Measurements from ENCODE around the gene LAMTOR1.

Gene LAMTOR1

DNA sequence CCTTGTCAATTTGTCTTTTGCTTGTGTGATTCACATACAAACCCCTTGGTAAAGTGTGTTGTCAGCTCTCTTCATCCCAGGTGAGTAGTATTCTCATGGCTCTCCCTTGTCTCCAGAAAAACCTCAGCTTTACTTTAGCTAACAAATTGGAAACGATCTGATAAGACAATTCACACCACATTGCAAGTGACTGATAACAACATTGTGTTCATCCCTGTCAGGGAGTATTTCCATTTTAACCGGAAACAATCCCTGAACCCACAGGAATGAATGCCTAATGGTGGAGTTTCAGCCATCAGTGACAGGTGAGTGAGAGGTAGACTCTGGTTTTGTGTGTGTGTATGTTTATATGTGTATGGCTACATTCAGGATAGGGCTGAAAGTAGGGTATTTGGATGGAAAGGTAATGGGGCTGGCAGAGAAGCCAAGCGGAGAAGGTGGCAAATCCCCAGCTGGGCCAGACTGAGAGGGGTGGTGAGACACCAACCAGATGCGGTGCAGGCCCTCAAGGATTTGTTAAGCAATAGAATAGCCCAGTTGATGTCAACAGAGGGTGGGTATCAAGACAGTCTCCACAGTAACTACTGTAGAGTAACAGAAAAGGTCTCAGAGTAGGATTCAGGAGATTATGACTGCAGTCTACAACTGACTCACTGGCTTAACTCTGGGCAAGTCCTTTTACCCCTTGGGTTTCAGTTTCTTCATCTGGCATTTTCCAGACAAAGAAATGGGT is 14.9 kb downstream of the LAMTOR1 start:
- H3K9me3 ChIP-seq (ENCODE audit: control insufficient read depth, low read length), result no peaks in the 10 kb centered on the region
- H2BK120ac ChIP-seq (ENCODE audit: low read depth, low read length), result no peak overlapping the region
- H3K79me1 ChIP-seq (replicated peaks; ENCODE audit: low read length, poor library complexity, severe bottlenecking), result peaks cover 19% of the 10 kb centered on the region
- no peak overlapping the region for H3K4ac ChIP-seq (ENCODE audit: low read depth in 1 of 2, low read length in 2 of 2)
- peak overlapping the region; percentile 62 for H3K9ac ChIP-seq (ENCODE audit: low read length)
- peak; percentile 34 for DNase-seq
- no peak overlapping the region for H2BK5ac ChIP-seq (ENCODE audit: low read depth, low read length, poor library complexity, severe bottlenecking)
- peaks cover 2% of the 10 kb centered on the region for H3K4me1 ChIP-seq (ENCODE audit: control insufficient read depth, insufficient read depth, low read depth, low read length)
- 92% methylated on average over 4 of the region's 4 CpGs for WGBS
- H3K18ac ChIP-seq (ENCODE audit: low read depth in 1 of 2, low read length in 2 of 2), result no peak overlapping the region
- H3K27me3 ChIP-seq (ENCODE audit: control insufficient read depth in 1 of 2, insufficient read depth in 1 of 2, low read length in 2 of 2), result no peaks in the 10 kb centered on the region
- H3K23ac ChIP-seq (ENCODE audit: low read length in 2 of 2), result no peak overlapping the region
- no peak overlapping the region for H3K14ac ChIP-seq (ENCODE audit: low read length in 2 of 2)
- no peak overlapping the region for H3K4me3 ChIP-seq (ENCODE audit: insufficient read depth in 1 of 2, low read depth in 1 of 2, low read length in 2 of 2)
- H4K91ac ChIP-seq (ENCODE audit: low read length), result no peak overlapping the region
- H2AFZ ChIP-seq (ENCODE audit: low read depth, low read length), result no peak overlapping the region
- H2BK12ac ChIP-seq (ENCODE audit: low read length in 2 of 2), result no peak overlapping the region
- peaks cover 8 to 52% of the 10 kb centered on the region in 2 experiments for H3K36me3 ChIP-seq (ENCODE audit: control insufficient read depth in 1 of 2, insufficient read depth in 2 of 2, low read depth in 1 of 2, low read length in 2 of 2)
- H4K8ac ChIP-seq (ENCODE audit: low read length), result no peak overlapping the region
- H3K27ac ChIP-seq (ENCODE audit: low read length, poor library complexity, severe bottlenecking), result no peak overlapping the region
- H2AK5ac ChIP-seq (ENCODE audit: low read length, severe bottlenecking), result no peak overlapping the region
- H2BK15ac ChIP-seq (ENCODE audit: low read depth, poor library complexity, severe bottlenecking), result no peak overlapping the region
- H3K4me2 ChIP-seq (ENCODE audit: low read length, poor library complexity, severe bottlenecking), result no peak overlapping the region

DNA sequence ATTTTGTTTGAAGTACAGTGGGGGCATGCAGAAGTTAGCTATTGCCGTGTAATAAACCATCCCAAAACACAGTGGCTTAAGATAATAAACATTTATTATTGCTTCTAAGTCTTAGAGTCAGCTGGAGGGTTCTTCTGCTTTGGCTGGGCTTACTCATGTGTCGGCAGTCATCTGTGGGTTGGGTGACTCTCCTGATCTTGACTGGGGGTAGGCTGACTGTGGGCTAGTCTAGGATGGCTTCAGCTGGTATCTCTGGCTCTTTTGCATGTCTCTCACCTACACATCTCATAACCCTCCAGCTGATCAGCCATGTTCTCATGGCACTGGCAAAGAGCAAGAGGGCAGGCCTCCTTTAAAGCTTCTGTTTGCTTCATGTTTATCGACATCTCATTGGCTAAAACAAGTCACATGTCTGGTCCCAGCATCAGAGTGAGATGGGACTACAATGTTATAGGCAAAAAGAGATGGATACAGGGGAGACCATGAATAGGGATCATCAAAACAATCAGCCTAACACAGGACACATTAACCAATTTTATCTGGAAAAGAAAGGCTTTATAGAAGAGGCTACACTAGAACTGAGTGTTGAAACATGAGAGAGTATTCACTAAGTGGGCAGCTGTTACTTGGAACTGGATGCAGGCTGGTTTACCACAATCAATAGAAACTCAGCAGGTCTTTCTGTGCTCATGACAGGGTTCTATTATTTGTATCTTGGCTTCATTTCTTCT is 17.3 kb downstream of the LAMTOR1 start:
- no peak overlapping the region for H3K4ac ChIP-seq (ENCODE audit: low read depth in 1 of 2, low read length in 2 of 2)
- no peaks in the 10 kb centered on the region for H3K9me3 ChIP-seq (ENCODE audit: control insufficient read depth, low read length)
- H3K23ac ChIP-seq (ENCODE audit: low read length in 2 of 2), result no peak overlapping the region
- no peaks in the 10 kb centered on the region for H3K27me3 ChIP-seq (ENCODE audit: control insufficient read depth in 1 of 2, insufficient read depth in 1 of 2, low read length in 2 of 2)
- no peak overlapping the region for H3K14ac ChIP-seq (ENCODE audit: low read length in 2 of 2)
- no peak overlapping the region for H2BK12ac ChIP-seq (ENCODE audit: low read length in 2 of 2)
- no peak overlapping the region for H4K8ac ChIP-seq (ENCODE audit: low read length)
- peaks cover 2% of the 10 kb centered on the region for H3K4me1 ChIP-seq (ENCODE audit: control insufficient read depth, insufficient read depth, low read depth, low read length)
- no peak overlapping the region for H3K4me2 ChIP-seq (ENCODE audit: low read length, poor library complexity, severe bottlenecking)
- peaks cover 6 to 46% of the 10 kb centered on the region in 2 experiments for H3K36me3 ChIP-seq (ENCODE audit: control insufficient read depth in 1 of 2, insufficient read depth in 2 of 2, low read depth in 1 of 2, low read length in 2 of 2)
- no peak overlapping the region for H2BK15ac ChIP-seq (ENCODE audit: low read depth, poor library complexity, severe bottlenecking)
- no peak overlapping the region for H2BK120ac ChIP-seq (ENCODE audit: low read depth, low read length)
- H3K79me1 ChIP-seq (replicated peaks; ENCODE audit: low read length, poor library complexity, severe bottlenecking), result peaks cover 19% of the 10 kb centered on the region
- H3K9ac ChIP-seq (ENCODE audit: low read length), result no peak overlapping the region
- H3K18ac ChIP-seq (ENCODE audit: low read depth in 1 of 2, low read length in 2 of 2), result no peak overlapping the region
- no peak overlapping the region for H2AK5ac ChIP-seq (ENCODE audit: low read length, severe bottlenecking)
- no peak overlapping the region for H3K27ac ChIP-seq (ENCODE audit: low read length, poor library complexity, severe bottlenecking)
- no peak for DNase-seq
- H4K91ac ChIP-seq (ENCODE audit: low read length), result no peak overlapping the region
- 100% methylated on average over 1 of the region's 3 CpGs for WGBS
- no peak overlapping the region for H2BK5ac ChIP-seq (ENCODE audit: low read depth, low read length, poor library complexity, severe bottlenecking)
- no peak overlapping the region for H2AFZ ChIP-seq (ENCODE audit: low read depth, low read length)
- no peak overlapping the region for H3K4me3 ChIP-seq (ENCODE audit: insufficient read depth in 1 of 2, low read depth in 1 of 2, low read length in 2 of 2)

DNA sequence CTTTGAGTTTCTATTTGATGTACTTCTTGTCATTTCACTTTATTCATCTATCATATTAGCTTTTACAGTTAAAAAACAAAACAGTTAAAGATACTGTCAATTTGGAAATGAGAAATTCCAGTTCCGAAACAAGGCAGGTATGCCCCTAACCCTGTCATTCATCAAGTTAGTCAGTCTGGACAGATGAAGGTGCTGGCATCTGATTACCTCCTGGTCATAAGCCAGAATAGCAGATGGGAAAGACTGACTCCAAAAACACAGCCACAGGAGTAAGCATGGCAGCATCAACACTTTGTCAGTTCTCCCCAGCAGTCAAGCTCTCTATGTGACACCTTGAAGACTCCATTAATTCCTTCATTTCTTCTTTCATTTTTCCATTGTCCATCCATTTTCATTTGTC is 18.1 kb downstream of the LAMTOR1 start:
- Histone ChIP-seq H3K23ac (ENCODE audit: low read length in 2 of 2) (no peak overlapping the region), H3K4me3 (ENCODE audit: insufficient read depth in 1 of 2, low read depth in 1 of 2, low read length in 2 of 2) (no peak overlapping the region), H3K9ac (ENCODE audit: low read length) (no peak overlapping the region), H2AFZ (ENCODE audit: low read depth, low read length) (no peak overlapping the region), H2AK5ac (ENCODE audit: low read length, severe bottlenecking) (no peak overlapping the region), H3K4ac (ENCODE audit: low read depth in 1 of 2, low read length in 2 of 2) (no peak overlapping the region), H3K27ac (ENCODE audit: low read length, poor library complexity, severe bottlenecking) (no peak overlapping the region), H3K36me3 (ENCODE audit: control insufficient read depth in 1 of 2, insufficient read depth in 2 of 2, low read depth in 1 of 2, low read length in 2 of 2) (peaks cover 6 to 38% of the 10 kb centered on the region in 2 experiments), H4K91ac (ENCODE audit: low read length) (no peak overlapping the region), H3K4me1 (ENCODE audit: control insufficient read depth, insufficient read depth, low read depth, low read length) (peaks cover 2% of the 10 kb centered on the region), H3K79me1 (replicated peaks; ENCODE audit: low read length, poor library complexity, severe bottlenecking) (peaks cover 11% of the 10 kb centered on the region), H3K27me3 (ENCODE audit: control insufficient read depth in 1 of 2, insufficient read depth in 1 of 2, low read length in 2 of 2) (no peaks in the 10 kb centered on the region), H3K9me3 (ENCODE audit: control insufficient read depth, low read length) (no peaks in the 10 kb centered on the region), H2BK15ac (ENCODE audit: low read depth, poor library complexity, severe bottlenecking) (no peak overlapping the region), H2BK120ac (ENCODE audit: low read depth, low read length) (no peak overlapping the region), H4K8ac (ENCODE audit: low read length) (no peak overlapping the region), H2BK5ac (ENCODE audit: low read depth, low read length, poor library complexity, severe bottlenecking) (no peak overlapping the region), H3K14ac (ENCODE audit: low read length in 2 of 2) (no peak overlapping the region), H2BK12ac (ENCODE audit: low read length in 2 of 2) (no peak overlapping the region), H3K18ac (ENCODE audit: low read depth in 1 of 2, low read length in 2 of 2) (no peak overlapping the region), H3K4me2 (ENCODE audit: low read length, poor library complexity, severe bottlenecking) (no peak overlapping the region)
- WGBS, result 100% methylated on average over 1 of the region's 1 CpG
- no peak for DNase-seq

- Histone ChIP-seq H3K27ac (ENCODE audit: low read length, poor library complexity, severe bottlenecking) (no peak overlapping the region), H3K4ac (ENCODE audit: low read depth in 1 of 2, low read length in 2 of 2) (no peak overlapping the region), H3K23ac (ENCODE audit: low read length in 2 of 2) (no peak overlapping the region), H3K27me3 (ENCODE audit: control insufficient read depth in 1 of 2, insufficient read depth in 1 of 2, low read length in 2 of 2) (no peaks in the 10 kb centered on the region), H2BK5ac (ENCODE audit: low read depth, low read length, poor library complexity, severe bottlenecking) (no peak overlapping the region), H4K91ac (ENCODE audit: low read length) (no peak overlapping the region), H2BK120ac (ENCODE audit: low read depth, low read length) (no peak overlapping the region), H3K79me1 (replicated peaks; ENCODE audit: low read length, poor library complexity, severe bottlenecking) (peaks cover 11% of the 10 kb centered on the region), H3K4me3 (ENCODE audit: insufficient read depth in 1 of 2, low read depth in 1 of 2, low read length in 2 of 2) (no peak overlapping the region), H3K9me3 (ENCODE audit: control insufficient read depth, low read length) (no peaks in the 10 kb centered on the region), H2AK5ac (ENCODE audit: low read length, severe bottlenecking) (no peak overlapping the region), H2BK12ac (ENCODE audit: low read length in 2 of 2) (no peak overlapping the region), H3K14ac (ENCODE audit: low read length in 2 of 2) (no peak overlapping the region), H2AFZ (ENCODE audit: low read depth, low read length) (no peak overlapping the region), H3K9ac (ENCODE audit: low read length) (no peak overlapping the region), H3K18ac (ENCODE audit: low read depth in 1 of 2, low read length in 2 of 2) (no peak overlapping the region), H2BK15ac (ENCODE audit: low read depth, poor library complexity, severe bottlenecking) (no peak overlapping the region), H3K4me2 (ENCODE audit: low read length, poor library complexity, severe bottlenecking) (no peak overlapping the region), H3K36me3 (ENCODE audit: control insufficient read depth in 1 of 2, insufficient read depth in 2 of 2, low read depth in 1 of 2, low read length in 2 of 2) (peaks cover 6 to 32% of the 10 kb centered on the region in 2 experiments), H4K8ac (ENCODE audit: low read length) (no peak overlapping the region), H3K4me1 (ENCODE audit: control insufficient read depth, insufficient read depth, low read depth, low read length) (peaks cover 3% of the 10 kb centered on the region)
- no peak for DNase-seq
- WGBS, result 88% methylated on average over 2 of the region's 4 CpGs
Observed at GRCh38 chr11:72084076-72084475, 19.0 kb downstream of the LAMTOR1 start.
